SK-N-SH treated with all-trans-retinoic acid at 6 μM for 48 hours (cell line): ENCODE results near the gene MAN1A1.

ENCODE experiments used
- ATAC-seq: fragments of 200-7000 bp; cut with Tn5 transposase; 3 replicates; pipeline ENCODE4 v1.9.1; 2020; ENCODE audit warnings: mild to moderate bottlenecking, moderate library complexity
- ARNTL ChIP-seq: fragments of 450-650 bp; formaldehyde crosslinking; IDR thresholded peaks from 2 replicates; pipeline ENCODE4 v1.5.0; 2020; ENCODE audit warnings: low read depth, mild to moderate bottlenecking, moderate library complexity, borderline replicate concordance
- BACH2 ChIP-seq: fragments of 250-450 bp; sonication (Bioruptor Pico); IDR thresholded peaks from 2 replicates; pipeline ENCODE4 v1.9.0; 2021; ENCODE audit warnings: mild to moderate bottlenecking, borderline replicate concordance
- CSDC2 ChIP-seq: fragments of 250-450 bp; sonication (Bioruptor Pico); IDR thresholded peaks from 2 replicates; pipeline ENCODE4 v1.5.0; 2020; ENCODE audit warnings: mild to moderate bottlenecking, moderate library complexity
- CSRNP3 ChIP-seq: fragments of 250-450 bp; sonication (Bioruptor Pico); IDR thresholded peaks from 2 replicates; pipeline ENCODE4 v1.5.1; 2021; ENCODE audit warnings: mild to moderate bottlenecking, moderate library complexity
- ESRRG ChIP-seq: fragments of 250-450 bp; sonication (Bioruptor Pico); IDR thresholded peaks from 2 replicates; pipeline ENCODE4 v1.6.1; 2021; ENCODE audit warnings: mild to moderate bottlenecking
- ISL1 ChIP-seq: fragments of 250-450 bp; sonication (Bioruptor Pico); IDR thresholded peaks from 2 replicates; pipeline ENCODE4 v2.1.2; 2022; ENCODE audit warnings: mild to moderate bottlenecking, moderate library complexity
- OSR1 ChIP-seq: fragments of 250-450 bp; sonication (Bioruptor Pico); IDR thresholded peaks from 2 replicates; pipeline ENCODE4 v1.8.0; 2022; ENCODE audit warnings: moderate library complexity, mild to moderate bottlenecking, inconsistent platforms
- PATZ1 ChIP-seq: fragments of 250-450 bp; sonication (Bioruptor Pico); IDR thresholded peaks from 2 replicates; pipeline ENCODE4 v1.8.0; 2020; ENCODE audit warnings: mild to moderate bottlenecking, moderate library complexity, borderline replicate concordance
- POU6F1 ChIP-seq: fragments of 250-450 bp; sonication (Bioruptor Pico); IDR thresholded peaks from 2 replicates; pipeline ENCODE4 v1.8.0; 2021; ENCODE audit warnings: low read depth, mild to moderate bottlenecking, moderate library complexity, borderline replicate concordance
- PPARA ChIP-seq: fragments of 250-450 bp; sonication (Bioruptor Pico); IDR thresholded peaks from 2 replicates; pipeline ENCODE4 v1.5.0; 2020; ENCODE audit warnings: mild to moderate bottlenecking, borderline replicate concordance
- RARB ChIP-seq: fragments of 250-450 bp; sonication (Bioruptor Pico); IDR thresholded peaks from 2 replicates; pipeline ENCODE4 v1.8.0; 2021; ENCODE audit warnings: mild to moderate bottlenecking, moderate library complexity
- TCF4 ChIP-seq: fragments of 250-450 bp; sonication (Bioruptor Pico); IDR thresholded peaks from 2 replicates; pipeline ENCODE4 v1.8.0; 2021; ENCODE audit warnings: mild to moderate bottlenecking, moderate library complexity, borderline replicate concordance
- TOX ChIP-seq: fragments of 250-450 bp; sonication (Bioruptor Pico); IDR thresholded peaks from 2 replicates; pipeline ENCODE4 v1.8.0; 2021; ENCODE audit warnings: mild to moderate bottlenecking, moderate library complexity, borderline replicate concordance
- TSHZ2 ChIP-seq: fragments of 250-450 bp; sonication (Bioruptor Pico); IDR thresholded peaks from 2 replicates; pipeline ENCODE4 v1.5.0; 2020; ENCODE audit warnings: mild to moderate bottlenecking, moderate library complexity
- ZC3H10 ChIP-seq: fragments of 250-450 bp; sonication (Bioruptor Pico); IDR thresholded peaks from 2 replicates; pipeline ENCODE4 v1.5.1; 2021; ENCODE audit warnings: mild to moderate bottlenecking, moderate library complexity
- ZFP3 ChIP-seq: fragments of 250-450 bp; sonication (Bioruptor Pico); IDR thresholded peaks from 2 replicates; pipeline ENCODE4 v1.5.0; 2020; ENCODE audit warnings: mild to moderate bottlenecking, moderate library complexity
- ZFP30 ChIP-seq: fragments of 450-650 bp; formaldehyde crosslinking; IDR thresholded peaks from 2 replicates; pipeline ENCODE4 v1.5.0; 2022; ENCODE audit warnings: mild to moderate bottlenecking, moderate library complexity
- ZNF565 ChIP-seq: fragments of 450-650 bp; formaldehyde crosslinking; conservative IDR thresholded peaks from 2 replicates; pipeline ENCODE4 v1.5.0; 2020; ENCODE audit warnings: low read depth, mild to moderate bottlenecking, moderate library complexity
- ZNF70 ChIP-seq: fragments of 450-650 bp; formaldehyde crosslinking; IDR thresholded peaks from 2 replicates; pipeline ENCODE4 v1.5.0; 2020; ENCODE audit warnings: mild to moderate bottlenecking, moderate library complexity
- ZNF8 ChIP-seq: fragments of 450-650 bp; formaldehyde crosslinking; IDR thresholded peaks from 2 replicates; pipeline ENCODE4 v1.5.0; 2020; ENCODE audit warnings: mild to moderate bottlenecking, moderate library complexity

MAN1A1 gene

GRCh38 chr6:119234941-119235340 lies 114.6 kb downstream of the MAN1A1 start:
- TF ChIP-seq OSR1 (no peak), PATZ1 (CRISPR knock-in tag) (no peak), CSDC2 (CRISPR knock-in tag) (no peak), POU6F1 (no peak)
- ATAC-seq = no peak

- TF ChIP-seq RARB (no peak), ZNF8 (CRISPR knock-in tag) (no peak), TSHZ2 (CRISPR knock-in tag) (no peak), ZNF565 (CRISPR knock-in tag) (no peak), PPARA (CRISPR knock-in tag) (no peak)
- no peak for ATAC-seq
Measured at GRCh38 chr6:119234457-119234856, 115.1 kb downstream of the MAN1A1 start.

- TF ChIP-seq ZFP3 (CRISPR knock-in tag) (no peak), TCF4 (no peak)
- ATAC-seq = no peak
Measured at GRCh38 chr6:119233312-119233984, 116.1 kb downstream of the MAN1A1 start.

- no peak for ATAC-seq
- TF ChIP-seq CSRNP3 (CRISPR knock-in tag) (no peak), PPARA (CRISPR knock-in tag) (no peak), RARB (no peak), TCF4 (no peak), ARNTL (CRISPR knock-in tag) (no peak), ESRRG (CRISPR knock-in tag) (no peak), ZNF8 (CRISPR knock-in tag) (no peak), ZFP3 (CRISPR knock-in tag) (no peak), TOX (CRISPR knock-in tag) (no peak), OSR1 (no peak), ZNF70 (no peak), ZFP30 (CRISPR knock-in tag) (no peak), CSDC2 (CRISPR knock-in tag) (no peak)
Measured at GRCh38 chr6:119231394-119231793, 118.2 kb downstream of the MAN1A1 start.

- TF ChIP-seq ZNF8 (CRISPR knock-in tag) (no peak), OSR1 (no peak), POU6F1 (no peak), BACH2 (CRISPR knock-in tag) (no peak), ARNTL (CRISPR knock-in tag) (no peak), ISL1 (CRISPR knock-in tag) (no peak), ZFP30 (CRISPR knock-in tag) (no peak), PATZ1 (CRISPR knock-in tag) (no peak), ZC3H10 (CRISPR knock-in tag) (no peak), PPARA (CRISPR knock-in tag) (no peak), RARB (no peak), CSDC2 (CRISPR knock-in tag) (no peak)
- TF ChIP-seq, all 23 proteins: peak for 0
- no peak for ATAC-seq
Measured at GRCh38 chr6:119230160-119230559, 119.4 kb downstream of the MAN1A1 start.
